HEK293T (cell line): ENCODE results near the gene ZNF516.
A peak's percentile ranks its signal among the peaks of the same experiment; 100 is the strongest.

Experiments
- CTCF ChIA-PET: fragments of 350-600 bp; formaldehyde crosslinking; extraction: SDS; loops from one replicate; lab custom pipeline; 2021; ENCODE audit warnings: antibody characterized with exemption, inconsistent platforms; lab: Yijun Ruan, JAX
- POLR2A ChIA-PET: fragments of 350-600 bp; formaldehyde crosslinking; extraction: SDS; loops from one replicate; lab custom pipeline; 2020; ENCODE audit warnings: antibody characterized with exemption, inconsistent platforms; lab: Yijun Ruan, JAX
- DNase-seq: peaks from one replicate; pipeline ENCODE4 v3.0.0; 2012; ENCODE audit warnings: mixed read lengths; ENCODE audit errors: extremely low spot score
- ARNT ChIP-seq: fragments of 450-650 bp; IDR thresholded peaks from 2 replicates; pipeline ENCODE4 v1.6.1; 2017; ENCODE audit warnings: mild to moderate bottlenecking
- BHLHE40 ChIP-seq: fragments of 450-650 bp; IDR thresholded peaks from 2 replicates; pipeline ENCODE4 v1.6.1; 2016; ENCODE audit warnings: mild to moderate bottlenecking, moderate library complexity, borderline replicate concordance
- CTBP1 ChIP-seq: fragments of 450-650 bp; IDR thresholded peaks from 2 replicates; pipeline ENCODE4 v1.6.1; 2016; ENCODE audit warnings: borderline replicate concordance
- ELF4 ChIP-seq: fragments of 450-650 bp; IDR thresholded peaks from 2 replicates; pipeline ENCODE4 v1.6.1; 2017; ENCODE audit warnings: antibody characterized with exemption
- FOXA1 ChIP-seq: fragments of 450-650 bp; IDR thresholded peaks from 2 replicates; pipeline ENCODE4 v1.6.1; 2016; ENCODE audit warnings: mild to moderate bottlenecking
- FOXK2 ChIP-seq: fragments of 450-650 bp; IDR thresholded peaks from 2 replicates; pipeline ENCODE4 v1.6.1; 2016; ENCODE audit warnings: mild to moderate bottlenecking
- FOXM1 ChIP-seq: fragments of 450-650 bp; IDR thresholded peaks from 2 replicates; pipeline ENCODE4 v1.6.1; 2017; ENCODE audit warnings: mild to moderate bottlenecking, borderline replicate concordance
- HDGF ChIP-seq: fragments of 450-650 bp; IDR thresholded peaks from 2 replicates; pipeline ENCODE4 v1.6.1; 2017; ENCODE audit warnings: antibody characterized with exemption, borderline replicate concordance
- L3MBTL2 ChIP-seq: fragments of 450-650 bp; conservative IDR thresholded peaks from 2 replicates; pipeline ENCODE4 v1.6.1; 2016; ENCODE audit warnings: mild to moderate bottlenecking
- LEF1 ChIP-seq: fragments of 450-650 bp; IDR thresholded peaks from 2 replicates; pipeline ENCODE4 v1.6.1; 2017; ENCODE audit warnings: mild to moderate bottlenecking, borderline replicate concordance
- NFRKB ChIP-seq: fragments of 450-650 bp; IDR thresholded peaks from 2 replicates; pipeline ENCODE4 v1.6.1; 2016; ENCODE audit warnings: mild to moderate bottlenecking, moderate library complexity
- SP1 ChIP-seq: fragments of 450-650 bp; IDR thresholded peaks from 2 replicates; pipeline ENCODE4 v1.6.1; 2017
- SUZ12 ChIP-seq: fragments of 450-650 bp; IDR thresholded peaks from 2 replicates; pipeline ENCODE4 v1.6.1; 2016; ENCODE audit warnings: mild to moderate bottlenecking
- TARDBP ChIP-seq: fragments of 450-650 bp; IDR thresholded peaks from 2 replicates; pipeline ENCODE4 v1.6.1; 2016
- ZNF384 ChIP-seq: fragments of 450-650 bp; IDR thresholded peaks from 2 replicates; pipeline ENCODE4 v1.6.1; 2016
- TF ChIP-seq, protein P1 (sequence below): fragments of 450-650 bp; IDR thresholded peaks from 2 replicates; pipeline ENCODE4 v1.6.1; 2016

ZNF516 gene

DNA sequence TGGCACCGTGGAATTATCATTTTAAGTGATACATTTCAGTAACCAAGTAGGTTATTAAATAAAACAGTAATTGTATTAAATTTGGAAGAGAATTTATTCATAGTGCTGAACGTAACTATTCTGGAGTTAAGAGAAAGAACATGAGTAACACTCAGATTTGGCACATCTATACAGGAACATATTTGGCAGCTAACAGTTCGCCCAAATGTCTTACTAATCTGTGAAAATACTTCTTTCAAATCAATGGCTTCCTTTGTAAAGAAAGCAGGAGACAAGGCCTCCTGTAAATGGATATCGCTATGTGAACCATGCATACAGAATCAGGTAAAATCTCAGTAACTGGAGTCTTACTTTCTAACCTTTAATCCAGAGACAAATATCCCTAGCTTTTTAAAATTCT is 64.4 kb downstream of the ZNF516 start:
- DNase-seq, result no peak
- POLR2A ChIA-PET, result no interaction called here
- TF ChIP-seq SP1 (no peak), TARDBP (no peak), BHLHE40 (no peak), CTBP1 (no peak), L3MBTL2 (no peak), LEF1 (no peak), FOXK2 (no peak), FOXM1 (no peak), NFRKB (no peak), SUZ12 (no peak)
- TF ChIP-seq, protein P1, sequence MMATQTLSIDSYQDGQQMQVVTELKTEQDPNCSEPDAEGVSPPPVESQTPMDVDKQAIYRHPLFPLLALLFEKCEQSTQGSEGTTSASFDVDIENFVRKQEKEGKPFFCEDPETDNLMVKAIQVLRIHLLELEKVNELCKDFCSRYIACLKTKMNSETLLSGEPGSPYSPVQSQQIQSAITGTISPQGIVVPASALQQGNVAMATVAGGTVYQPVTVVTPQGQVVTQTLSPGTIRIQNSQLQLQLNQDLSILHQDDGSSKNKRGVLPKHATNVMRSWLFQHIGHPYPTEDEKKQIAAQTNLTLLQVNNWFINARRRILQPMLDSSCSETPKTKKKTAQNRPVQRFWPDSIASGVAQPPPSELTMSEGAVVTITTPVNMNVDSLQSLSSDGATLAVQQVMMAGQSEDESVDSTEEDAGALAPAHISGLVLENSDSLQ, result no peak
- CTCF ChIA-PET, result interaction anchor here (1.0 kb wide), 1 partner anchor 235 kb away, joined by 4 read pairs; no protein-coding TSS in a partner anchor

DNA sequence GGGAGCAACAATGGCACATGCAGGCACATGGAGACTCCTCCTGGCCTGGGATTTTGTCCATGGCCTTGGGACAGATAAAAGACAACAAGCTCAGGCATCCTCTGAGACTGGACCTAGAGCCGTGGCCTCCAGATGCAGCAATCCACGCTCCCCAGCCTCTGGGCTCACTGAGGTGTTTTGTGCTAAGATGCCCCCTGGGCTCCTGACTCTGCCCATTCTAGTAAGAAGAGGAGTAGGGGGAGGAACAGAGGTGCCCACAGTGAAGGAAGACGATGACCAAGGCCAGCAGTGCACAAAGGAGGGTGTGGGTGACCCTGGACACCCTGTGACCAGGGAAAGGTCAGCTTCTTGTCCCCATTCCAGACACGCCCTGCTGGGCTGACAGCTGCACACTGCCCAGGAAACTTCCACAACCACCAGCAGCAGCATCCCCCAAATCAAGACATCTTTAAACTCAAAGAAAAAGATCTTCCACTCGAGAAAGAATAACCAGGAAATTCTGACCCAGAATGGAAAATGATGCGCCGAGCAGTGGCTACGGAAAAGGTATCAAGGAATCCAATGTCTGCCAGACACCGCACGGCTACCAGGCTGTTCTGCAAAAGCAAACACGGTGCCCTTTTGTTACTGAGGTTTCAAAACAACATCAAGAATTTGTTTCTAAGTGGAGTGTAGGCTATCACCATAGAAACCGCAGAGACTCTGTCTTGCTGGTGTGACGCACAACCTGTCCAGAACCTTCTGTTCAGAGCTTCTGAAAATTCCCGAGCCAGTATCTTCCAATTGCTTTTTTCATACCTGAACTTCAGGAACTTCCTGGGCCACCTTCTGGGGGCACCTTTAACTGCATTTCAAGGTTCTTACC is 65.5 kb downstream of the ZNF516 start:
- TF ChIP-seq BHLHE40 (no peak), LEF1 (no peak), FOXM1 (no peak), HDGF (no peak), ELF4 (no peak), L3MBTL2 (no peak), SUZ12 (no peak), FOXA1 (no peak), FOXK2 (no peak), NFRKB (no peak), TARDBP (no peak), CTBP1 (no peak)
- TF ChIP-seq, protein P1, result no peak
- POLR2A ChIA-PET, result no interaction called here
- CTCF ChIA-PET, result interaction anchor here (0.6 to 1.0 kb wide), 2 partner anchors 40 to 236 kb away, joined by 3 to 4 read pairs; no protein-coding TSS in a partner anchor
- no peak for DNase-seq

DNA sequence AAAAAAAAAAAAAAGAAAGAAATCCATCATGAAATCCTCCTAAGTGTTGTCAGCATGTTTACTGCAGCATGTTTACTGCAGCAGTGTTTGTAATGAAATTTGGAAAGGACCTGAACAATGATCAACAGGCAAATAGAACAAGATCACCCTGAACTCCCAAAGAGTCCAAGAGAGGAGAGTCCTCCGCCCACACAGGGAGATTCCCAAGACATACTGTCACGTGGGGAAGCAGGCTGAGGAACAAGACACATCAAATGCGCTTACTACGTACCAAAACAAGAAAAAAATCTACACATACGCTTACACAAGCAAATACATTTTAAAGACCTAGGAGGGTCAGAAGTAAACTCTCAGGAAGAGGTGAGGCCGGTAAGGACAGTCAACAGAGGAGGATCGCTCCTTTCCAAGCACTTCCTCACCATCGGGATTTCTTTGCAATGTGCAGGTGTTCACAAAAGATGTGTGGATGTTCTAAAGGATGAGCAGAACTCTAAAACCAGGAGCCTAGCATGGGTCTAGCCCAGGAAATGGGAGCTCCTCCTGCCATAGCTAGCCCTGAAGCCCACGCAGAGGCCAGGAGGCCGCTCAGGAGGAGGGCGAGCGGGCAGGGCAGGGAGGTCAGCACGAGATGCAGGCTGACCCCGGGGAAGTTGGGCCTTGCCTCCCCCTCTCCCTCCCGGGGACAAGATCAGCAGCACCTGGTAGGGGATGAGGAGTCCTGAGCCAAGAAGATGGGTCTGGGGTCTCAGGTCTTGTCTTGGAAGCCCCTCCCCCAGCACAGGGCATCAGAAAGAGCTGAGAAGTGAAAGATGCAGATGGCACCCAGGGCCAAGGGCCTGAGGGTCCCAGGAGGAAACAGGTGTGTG is 66.4 kb downstream of the ZNF516 start:
- TF ChIP-seq SP1, result no peak
- TF ChIP-seq FOXM1, result no peak
- ChIA-PET CTCF (interaction anchor here (0.6 kb wide), 1 partner anchor 39 kb away, joined by 3 read pairs; no protein-coding TSS in a partner anchor), POLR2A (no interaction called here)
- no peak for DNase-seq

DNA sequence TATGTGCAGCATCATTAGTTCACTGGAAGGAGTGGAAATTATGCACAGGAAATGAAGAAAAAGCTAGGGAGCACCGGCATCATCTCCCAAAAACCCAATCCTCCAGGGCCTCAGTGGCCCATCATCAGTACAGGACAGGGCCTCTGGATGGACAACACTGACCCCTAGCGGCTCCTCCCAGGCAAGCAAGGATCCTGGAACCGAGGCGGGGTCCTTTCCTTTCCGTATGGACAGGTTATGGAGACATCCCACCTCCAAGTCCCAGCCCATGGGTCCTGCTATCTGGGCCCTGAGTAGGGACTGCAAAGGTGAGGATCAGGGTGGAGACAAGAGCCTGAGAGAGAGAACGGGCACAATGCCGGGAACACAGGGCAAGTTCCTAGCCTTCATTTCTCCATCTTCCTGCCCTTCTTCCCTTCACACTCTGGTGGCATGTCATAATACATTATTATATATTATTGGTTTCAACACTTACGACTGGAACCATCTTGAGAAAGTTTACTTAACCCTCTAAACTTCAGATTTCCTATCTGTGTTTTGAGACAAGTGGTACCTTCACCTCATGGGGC is 68.2 kb downstream of the ZNF516 start:
- peak; percentile 59 for DNase-seq
- TF ChIP-seq FOXM1 (no peak), L3MBTL2 (no peak), BHLHE40 (no peak), LEF1 (no peak), ARNT (no peak), NFRKB (no peak), ZNF384 (no peak)
- CTCF ChIA-PET, result no interaction called here
- POLR2A ChIA-PET, result no interaction called here

DNA sequence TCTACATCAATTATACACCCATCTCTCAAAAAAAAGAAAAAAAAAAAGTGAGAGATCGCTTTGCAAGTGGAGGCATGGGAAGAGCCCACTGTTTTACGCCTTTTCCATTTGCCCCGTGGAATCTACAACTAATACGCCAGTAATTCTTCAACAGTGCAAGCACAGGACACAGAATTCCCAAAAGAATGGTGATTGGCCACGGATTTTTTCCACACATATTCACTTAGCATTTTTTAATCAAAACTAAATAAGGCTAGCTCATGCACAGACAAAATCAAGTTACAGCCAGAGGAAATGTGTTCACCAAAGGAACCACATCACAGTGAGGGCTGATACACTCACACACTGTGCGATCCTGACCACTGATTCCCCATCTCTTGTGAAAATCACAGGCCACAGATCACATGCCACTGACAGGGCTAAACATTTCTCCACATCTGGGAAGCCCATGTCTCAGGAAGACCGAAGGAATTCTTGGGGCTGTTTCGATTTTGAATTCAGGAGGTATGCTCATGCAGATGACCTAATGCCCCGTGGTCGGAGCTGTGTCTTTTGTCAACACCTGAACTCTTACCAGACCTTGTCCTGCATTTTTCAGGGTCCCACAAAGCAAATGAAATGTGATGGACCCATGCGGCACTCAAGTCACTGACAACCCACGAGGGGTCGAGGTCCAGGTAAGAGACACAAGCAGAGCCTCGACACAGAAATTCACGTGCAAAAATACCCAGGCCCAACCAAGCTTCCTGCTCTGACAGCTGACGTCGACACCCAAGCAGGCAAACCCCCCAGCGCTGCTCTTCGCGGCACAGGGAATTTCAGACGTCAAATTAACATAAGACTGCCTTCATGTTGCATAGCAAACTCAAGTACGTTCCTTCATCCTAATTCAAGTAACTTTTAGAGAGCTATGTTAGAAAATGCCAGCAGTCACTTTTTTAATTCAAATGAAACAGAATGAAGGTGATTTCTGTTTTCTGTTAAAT is 69.6 kb downstream of the ZNF516 start:
- no peak for DNase-seq
- ChIA-PET CTCF (no interaction called here), POLR2A (no interaction called here)
- TF ChIP-seq, protein P1, result no peak
- no peak for TF ChIP-seq SP1
- no peak for TF ChIP-seq NFRKB
- TF ChIP-seq ELF4, result no peak
- no peak for TF ChIP-seq ZNF384
- TF ChIP-seq LEF1, result no peak

DNA sequence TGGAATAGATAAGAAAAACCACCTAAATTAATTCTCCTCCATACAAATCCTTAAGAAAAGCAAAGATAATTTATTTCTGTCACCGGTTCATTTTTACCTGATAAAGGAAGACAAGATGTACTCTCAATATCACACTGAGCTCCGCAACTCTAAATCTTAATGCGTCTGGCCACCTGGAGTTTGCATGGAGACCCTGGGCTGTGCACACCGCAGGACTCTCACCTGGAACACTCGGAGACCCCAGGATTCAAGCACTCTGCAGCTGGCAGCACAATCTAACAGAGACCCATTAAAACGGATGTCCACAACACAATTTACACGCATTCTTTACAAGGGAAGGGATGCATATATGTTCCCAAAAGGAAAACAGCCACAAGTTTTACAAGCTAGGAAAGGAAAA is 72.2 kb downstream of the ZNF516 start:
- DNase-seq, result no peak
- ChIA-PET POLR2A (no interaction called here), CTCF (no interaction called here)
- no peak for TF ChIP-seq CTBP1
- no peak for TF ChIP-seq FOXM1
- TF ChIP-seq ELF4, result no peak
- no peak for TF ChIP-seq NFRKB
- TF ChIP-seq SP1, result no peak
- TF ChIP-seq, protein P1, result no peak
- no peak for TF ChIP-seq LEF1
- TF ChIP-seq HDGF, result no peak
- no peak for TF ChIP-seq SUZ12
- TF ChIP-seq FOXK2, result no peak
- TF ChIP-seq ARNT, result no peak
- no peak for TF ChIP-seq L3MBTL2
- no peak for TF ChIP-seq TARDBP
